ENCODE results near the gene KHNYN.

DNA sequence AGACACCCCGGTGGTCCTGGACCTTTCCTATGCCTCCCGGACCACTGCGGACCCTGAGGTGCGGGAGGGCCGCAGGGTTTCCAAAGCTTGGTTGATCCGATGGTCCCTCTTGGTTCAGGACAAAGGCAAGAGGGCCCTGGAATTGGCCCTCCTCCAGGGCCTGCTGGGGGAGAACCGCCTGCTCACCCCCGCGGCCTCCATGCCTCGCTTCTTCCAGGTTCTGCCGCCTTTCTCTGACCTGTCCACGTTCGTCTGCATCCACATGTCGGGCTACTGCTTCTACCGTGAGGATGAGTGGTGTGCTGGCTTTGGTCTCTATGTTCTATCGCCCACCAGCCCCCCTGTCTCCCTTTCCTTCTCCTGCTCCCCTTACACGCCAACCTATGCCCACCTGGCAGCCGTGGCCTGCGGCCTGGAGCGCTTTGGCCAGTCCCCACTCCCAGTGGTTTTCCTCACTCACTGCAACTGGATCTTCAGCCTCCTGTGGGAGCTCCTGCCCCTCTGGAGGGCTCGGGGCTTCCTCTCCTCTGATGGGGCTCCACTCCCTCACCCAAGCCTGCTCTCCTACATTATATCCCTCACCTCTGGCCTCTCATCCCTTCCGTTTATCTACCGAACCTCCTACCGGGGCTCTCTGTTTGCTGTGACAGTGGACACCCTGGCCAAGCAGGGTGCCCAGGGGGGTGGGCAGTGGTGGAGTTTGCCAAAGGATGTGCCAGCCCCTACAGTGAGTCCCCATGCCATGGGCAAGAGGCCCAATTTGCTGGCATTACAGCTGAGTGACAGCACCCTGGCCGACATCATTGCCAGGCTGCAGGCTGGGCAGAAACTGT is 14.1 kb upstream of the KHNYN start:
- no peak for TF ChIP-seq EZH2 (IDR thresholded peaks at IDR 0.05; ENCODE audit: insufficient read depth, poor library complexity, severe bottlenecking)
- no peak for TF ChIP-seq EZH2phosphoT487 (IDR thresholded peaks at IDR 0.05; ENCODE audit: insufficient read depth, low read depth)

Measured in GM23248 (cell line).